Glutamatergic neuron (in vitro differentiated cells): ENCODE results near the gene MRPL4. TPM values are rescaled to one million over a fixed set of nuclear protein-coding genes. Genes with fewer than 3 reads are reported as not detected.

Experiments used
- DNase-seq: peaks from one replicate; pipeline ENCODE4 v3.0.0; 2022
- H3K27ac Mint-ChIP-seq: one replicate; pipeline ENCODE4 v1.8.0; 2020; ENCODE audit warnings: mild to moderate bottlenecking, mixed read lengths, inconsistent platforms; ENCODE audit not compliant: unreplicated experiment
- H3K27me3 Mint-ChIP-seq: one replicate; pipeline ENCODE4 v1.8.0; 2020; ENCODE audit warnings: mild to moderate bottlenecking, moderate library complexity, mixed read lengths, inconsistent platforms; ENCODE audit not compliant: unreplicated experiment
- H3K36me3 Mint-ChIP-seq: one replicate; pipeline ENCODE4 v1.8.0; 2020; ENCODE audit warnings: mild to moderate bottlenecking, mixed read lengths, inconsistent platforms; ENCODE audit not compliant: unreplicated experiment
- H3K4me1 Mint-ChIP-seq: one replicate; pipeline ENCODE4 v1.8.0; 2020; ENCODE audit warnings: mild to moderate bottlenecking, low read depth, mixed read lengths, inconsistent platforms; ENCODE audit not compliant: unreplicated experiment
- H3K4me3 Mint-ChIP-seq: one replicate; pipeline ENCODE4 v1.8.0; 2020; ENCODE audit warnings: mild to moderate bottlenecking, mixed read lengths, inconsistent platforms; ENCODE audit not compliant: unreplicated experiment
- H3K9me3 Mint-ChIP-seq: one replicate; pipeline ENCODE4 v1.8.0; 2020; ENCODE audit warnings: mild to moderate bottlenecking, moderate library complexity, mixed read lengths, inconsistent platforms; ENCODE audit not compliant: unreplicated experiment
- total RNA-seq: library from RNA; stranded (reverse); fragmentation: NEBNext Ultra II Directional; extraction: Animal tissue kit (Norgen Biotek cat#: 25700); gene quantifications from one replicate; pipeline ENCODE4 v1.2.1, GENCODE V29; 2021; ENCODE audit not compliant: unreplicated experiment
- TF ChIP-seq, protein P1 (sequence below): fragments of 200-600 bp; sonication (generic); IDR thresholded peaks from one replicate; pipeline ENCODE4 v1.5.0; 2021; ENCODE audit not compliant: partially characterized antibody, unreplicated experiment

MRPL4 gene
- total RNA-seq, 1 donor from 2014 or later: 42.8 TPM

GRCh38 chr19:10217085-10217484 lies 34.9 kb upstream of the MRPL4 start:
- no peak for DNase-seq
- Mint-ChIP-seq H3K4me1 (no peaks in the 10 kb centered on the region), H3K27ac (no peak overlapping the region), H3K36me3 (no peaks in the 10 kb centered on the region), H3K9me3 (no peaks in the 10 kb centered on the region), H3K4me3 (no peak overlapping the region), H3K27me3 (no peaks in the 10 kb centered on the region)
- TF ChIP-seq, protein P1, sequence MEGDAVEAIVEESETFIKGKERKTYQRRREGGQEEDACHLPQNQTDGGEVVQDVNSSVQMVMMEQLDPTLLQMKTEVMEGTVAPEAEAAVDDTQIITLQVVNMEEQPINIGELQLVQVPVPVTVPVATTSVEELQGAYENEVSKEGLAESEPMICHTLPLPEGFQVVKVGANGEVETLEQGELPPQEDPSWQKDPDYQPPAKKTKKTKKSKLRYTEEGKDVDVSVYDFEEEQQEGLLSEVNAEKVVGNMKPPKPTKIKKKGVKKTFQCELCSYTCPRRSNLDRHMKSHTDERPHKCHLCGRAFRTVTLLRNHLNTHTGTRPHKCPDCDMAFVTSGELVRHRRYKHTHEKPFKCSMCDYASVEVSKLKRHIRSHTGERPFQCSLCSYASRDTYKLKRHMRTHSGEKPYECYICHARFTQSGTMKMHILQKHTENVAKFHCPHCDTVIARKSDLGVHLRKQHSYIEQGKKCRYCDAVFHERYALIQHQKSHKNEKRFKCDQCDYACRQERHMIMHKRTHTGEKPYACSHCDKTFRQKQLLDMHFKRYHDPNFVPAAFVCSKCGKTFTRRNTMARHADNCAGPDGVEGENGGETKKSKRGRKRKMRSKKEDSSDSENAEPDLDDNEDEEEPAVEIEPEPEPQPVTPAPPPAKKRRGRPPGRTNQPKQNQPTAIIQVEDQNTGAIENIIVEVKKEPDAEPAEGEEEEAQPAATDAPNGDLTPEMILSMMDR: no peak

DNA sequence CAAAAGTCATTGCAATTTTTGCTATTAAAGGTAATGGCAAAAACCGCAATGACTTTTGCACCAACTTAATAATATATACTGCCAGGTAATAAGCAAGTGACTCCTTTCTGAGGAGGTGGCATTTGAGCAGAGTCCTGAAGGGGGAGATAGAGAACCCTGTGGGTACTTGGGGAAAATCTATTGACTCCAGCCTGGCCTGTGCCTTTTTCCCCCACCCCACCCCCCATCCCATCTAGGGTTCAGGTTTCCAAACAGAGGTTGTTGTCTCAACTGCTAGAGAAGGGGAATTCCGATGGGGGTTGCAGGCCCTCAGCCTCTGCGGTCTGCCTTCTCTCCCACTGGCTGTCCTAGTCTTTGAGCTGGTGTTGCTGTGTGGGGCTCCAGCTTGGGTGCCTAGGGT lies 32.3 kb upstream of the MRPL4 start:
- Mint-ChIP-seq H3K36me3 (peaks cover 5% of the 10 kb centered on the region), H3K4me3 (no peak overlapping the region), H3K27me3 (peaks cover 2% of the 10 kb centered on the region), H3K4me1 (no peaks in the 10 kb centered on the region), H3K9me3 (no peaks in the 10 kb centered on the region), H3K27ac (no peak overlapping the region)
- DNase-seq: no peak
- TF ChIP-seq, protein P1: peak; percentile 9

GRCh38 chr19:10220695-10221094 lies 31.3 kb upstream of the MRPL4 start:
- H3K36me3 Mint-ChIP-seq: peaks cover 5% of the 10 kb centered on the region
- H3K4me1 Mint-ChIP-seq: no peaks in the 10 kb centered on the region
- H3K27ac Mint-ChIP-seq: no peak overlapping the region
- DNase-seq: no peak
- peaks cover 4% of the 10 kb centered on the region for H3K27me3 Mint-ChIP-seq
- TF ChIP-seq, protein P1: no peak
- H3K4me3 Mint-ChIP-seq: no peak overlapping the region
- H3K9me3 Mint-ChIP-seq: no peaks in the 10 kb centered on the region

GRCh38 chr19:10222201-10222890 lies 29.7 kb upstream of the MRPL4 start:
- peaks cover 5% of the 10 kb centered on the region for H3K36me3 Mint-ChIP-seq
- no peak overlapping the region for H3K27ac Mint-ChIP-seq
- H3K4me3 Mint-ChIP-seq: no peak overlapping the region

More at GRCh38 chr19:10222201-10222890, 29.7 kb upstream of the MRPL4 start:
- no peak for DNase-seq
- TF ChIP-seq, protein P1: no peak
- Mint-ChIP-seq H3K4me1 (no peaks in the 10 kb centered on the region), H3K9me3 (no peaks in the 10 kb centered on the region), H3K27me3 (peaks cover 4% of the 10 kb centered on the region)
